Panc1 (cell line): Measurements from ENCODE around the gene OPA3. TPM values are rescaled to one million over a fixed set of nuclear protein-coding genes. Genes with fewer than 3 reads are reported as not detected.

ENCODE experiments used
- ATAC-seq: fragments of 200-7000 bp; cut with Tn5 transposase; 2 replicates; pipeline ENCODE4 v1.9.1; 2020; ENCODE audit warnings: mild to moderate bottlenecking, moderate library complexity
- BruUV-seq: library from RNA; stranded (reverse); fragments of 400-500 nt; replicated peaks from 2 replicates; lab custom pipeline; 2021; lab: Mats Ljungman, UMichigan
- CTCF ChIA-PET: fragments of 300-600 bp; sonication (Branson Sonifier 250); formaldehyde crosslinking; loops from one replicate; lab custom pipeline; 2022; ENCODE audit warnings: antibody characterized with exemption; lab: Charles Lee
- POLR2A ChIA-PET: fragments of 300-600 bp; sonication (Branson Sonifier 250); formaldehyde crosslinking; loops from one replicate; lab custom pipeline; 2022; ENCODE audit warnings: antibody characterized with exemption; lab: Charles Lee
- DNase-seq: peaks from one replicate; pipeline ENCODE4 v3.0.0-alpha.2; 2010; ENCODE audit warnings: low read depth, low spot score
- H3K27ac ChIP-seq: 2 replicates; pipeline ENCODE4 v1.5.1; 2011; ENCODE audit warnings: mild to moderate bottlenecking, low read length, inconsistent platforms
- H3K27me3 ChIP-seq: fragments of 200-500 bp; sonication (Bioruptor generic); 2 replicates; pipeline ENCODE4 v1.6.0; 2014; ENCODE audit warnings: low read length, inconsistent platforms; ENCODE audit not compliant: control insufficient read depth, insufficient read depth
- H3K36me3 ChIP-seq: fragments of 200-500 bp; sonication (Bioruptor generic); 2 replicates; pipeline ENCODE4 v1.5.1; 2014; ENCODE audit warnings: inconsistent platforms, mild to moderate bottlenecking, low read length, moderate library complexity; ENCODE audit not compliant: control insufficient read depth, insufficient read depth
- H3K4me1 ChIP-seq: 2 replicates; pipeline ENCODE4 v1.5.1; 2011; ENCODE audit warnings: inconsistent platforms, mild to moderate bottlenecking, low read length, moderate library complexity; ENCODE audit not compliant: control insufficient read depth, insufficient read depth
- H3K4me3 ChIP-seq, 2 experiments: 2 replicates each; pipeline ENCODE4 v1.5.1; 2011 to 2012; ENCODE audit warnings: low read depth in 2 of 2, low read length in 2 of 2, mild to moderate bottlenecking in 2 of 2, inconsistent platforms in 1 of 2, moderate library complexity in 1 of 2
- H3K9me3 ChIP-seq: fragments of 200-500 bp; sonication (Bioruptor generic); 2 replicates; pipeline ENCODE4 v1.5.1; 2014; ENCODE audit warnings: low read depth, mild to moderate bottlenecking, inconsistent platforms, low read length, moderate library complexity; ENCODE audit not compliant: control insufficient read depth, insufficient read depth
- POLR2AphosphoS5 ChIP-seq: IDR thresholded peaks from 2 replicates; pipeline ENCODE4 v1.6.1; 2012; ENCODE audit warnings: mild to moderate bottlenecking, low read depth, low read length, moderate library complexity
- SIN3A ChIP-seq: IDR thresholded peaks from 2 replicates; pipeline ENCODE4 v1.6.1; 2012; ENCODE audit warnings: low read depth, mild to moderate bottlenecking, low read length, moderate library complexity, borderline replicate concordance; ENCODE audit not compliant: insufficient read depth
- TCF7L2 ChIP-seq: IDR thresholded peaks from 2 replicates; pipeline ENCODE4 v1.6.1; 2011; ENCODE audit warnings: mild to moderate bottlenecking, low read depth, low read length, inconsistent platforms
- in situ Hi-C: cut with HindIII; loops from 2 replicates; pipeline ENCODE4 v1.10.0; 2016; ENCODE audit warnings: low sequenced_read_pairs, low pct_unique_long_range_greater_than_20kb
- intact Hi-C: fragments of 100-400 bp; cut with micrococcal nuclease; formaldehyde crosslinking; loops from one replicate; pipeline ENCODE4 v1.10.0; 2022; ENCODE audit not compliant: unreplicated experiment
- total RNA-seq: library from RNA; stranded (reverse); gene quantifications from one replicate; pipeline ENCODE4 v1.2.1, GENCODE V29; 2021; ENCODE audit not compliant: unreplicated experiment
- TF ChIP-seq, protein P1 (sequence below): fragments of 450-650 bp; IDR thresholded peaks from 2 replicates; pipeline ENCODE4 v1.5.1; 2017; ENCODE audit warnings: mild to moderate bottlenecking
- TF ChIP-seq, protein P2 (sequence below), 2 experiments: IDR thresholded peaks; 2 replicates each; pipeline ENCODE4 v1.6.1; 2011 to 2012; ENCODE audit warnings: low read depth in 2 of 2, control low read depth in 1 of 2, low read length in 1 of 2, mild to moderate bottlenecking in 1 of 2, moderate library complexity in 1 of 2; ENCODE audit not compliant: insufficient read depth in 1 of 2

The OPA3 gene
- total RNA-seq, 1 experiment from 2014 or later = 20.3 TPM

DNA sequence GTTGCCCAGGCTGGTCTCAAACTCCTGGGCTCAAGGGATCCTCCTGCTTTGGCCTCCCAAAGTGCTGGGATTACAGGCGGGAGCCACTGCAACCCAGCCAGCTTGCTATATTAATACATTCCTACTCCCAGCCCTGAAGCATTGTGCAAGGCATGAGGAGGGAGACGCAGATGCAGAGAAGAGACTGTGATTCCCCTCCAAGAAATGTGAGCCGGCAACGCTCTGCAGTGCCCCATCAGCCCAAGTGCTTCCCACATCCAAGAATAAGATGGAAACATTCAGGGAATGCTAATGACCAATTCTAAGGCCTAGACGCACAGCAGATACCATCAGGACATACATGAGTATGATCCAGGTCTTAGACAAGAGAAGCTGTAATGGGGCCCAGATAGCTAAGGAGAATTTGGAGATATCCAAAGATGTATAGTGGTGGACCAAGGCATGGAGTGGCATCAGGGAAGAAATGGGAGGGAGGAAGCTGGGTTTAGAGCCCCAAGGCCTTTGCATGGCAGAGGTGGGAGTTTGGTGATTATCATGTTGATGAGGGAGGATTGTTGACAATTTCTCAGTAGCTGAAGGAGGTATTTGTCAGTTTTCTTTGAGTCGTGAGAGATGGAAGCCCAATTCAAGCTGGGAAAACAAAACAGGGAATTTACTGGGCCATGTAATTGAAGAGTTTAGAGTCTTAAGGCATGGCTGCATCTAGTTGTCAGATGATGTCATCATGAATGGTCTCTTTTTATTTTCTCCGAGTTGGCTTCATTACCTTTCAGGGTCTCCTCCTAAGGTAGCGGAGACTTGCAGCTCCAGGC is 83.5 kb downstream of the OPA3 start:
- no peak for TF ChIP-seq POLR2AphosphoS5
- no peak for TF ChIP-seq TCF7L2
- TF ChIP-seq, protein P1, sequence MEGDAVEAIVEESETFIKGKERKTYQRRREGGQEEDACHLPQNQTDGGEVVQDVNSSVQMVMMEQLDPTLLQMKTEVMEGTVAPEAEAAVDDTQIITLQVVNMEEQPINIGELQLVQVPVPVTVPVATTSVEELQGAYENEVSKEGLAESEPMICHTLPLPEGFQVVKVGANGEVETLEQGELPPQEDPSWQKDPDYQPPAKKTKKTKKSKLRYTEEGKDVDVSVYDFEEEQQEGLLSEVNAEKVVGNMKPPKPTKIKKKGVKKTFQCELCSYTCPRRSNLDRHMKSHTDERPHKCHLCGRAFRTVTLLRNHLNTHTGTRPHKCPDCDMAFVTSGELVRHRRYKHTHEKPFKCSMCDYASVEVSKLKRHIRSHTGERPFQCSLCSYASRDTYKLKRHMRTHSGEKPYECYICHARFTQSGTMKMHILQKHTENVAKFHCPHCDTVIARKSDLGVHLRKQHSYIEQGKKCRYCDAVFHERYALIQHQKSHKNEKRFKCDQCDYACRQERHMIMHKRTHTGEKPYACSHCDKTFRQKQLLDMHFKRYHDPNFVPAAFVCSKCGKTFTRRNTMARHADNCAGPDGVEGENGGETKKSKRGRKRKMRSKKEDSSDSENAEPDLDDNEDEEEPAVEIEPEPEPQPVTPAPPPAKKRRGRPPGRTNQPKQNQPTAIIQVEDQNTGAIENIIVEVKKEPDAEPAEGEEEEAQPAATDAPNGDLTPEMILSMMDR = no peak
- no peak for TF ChIP-seq SIN3A
- TF ChIP-seq, protein P2, sequence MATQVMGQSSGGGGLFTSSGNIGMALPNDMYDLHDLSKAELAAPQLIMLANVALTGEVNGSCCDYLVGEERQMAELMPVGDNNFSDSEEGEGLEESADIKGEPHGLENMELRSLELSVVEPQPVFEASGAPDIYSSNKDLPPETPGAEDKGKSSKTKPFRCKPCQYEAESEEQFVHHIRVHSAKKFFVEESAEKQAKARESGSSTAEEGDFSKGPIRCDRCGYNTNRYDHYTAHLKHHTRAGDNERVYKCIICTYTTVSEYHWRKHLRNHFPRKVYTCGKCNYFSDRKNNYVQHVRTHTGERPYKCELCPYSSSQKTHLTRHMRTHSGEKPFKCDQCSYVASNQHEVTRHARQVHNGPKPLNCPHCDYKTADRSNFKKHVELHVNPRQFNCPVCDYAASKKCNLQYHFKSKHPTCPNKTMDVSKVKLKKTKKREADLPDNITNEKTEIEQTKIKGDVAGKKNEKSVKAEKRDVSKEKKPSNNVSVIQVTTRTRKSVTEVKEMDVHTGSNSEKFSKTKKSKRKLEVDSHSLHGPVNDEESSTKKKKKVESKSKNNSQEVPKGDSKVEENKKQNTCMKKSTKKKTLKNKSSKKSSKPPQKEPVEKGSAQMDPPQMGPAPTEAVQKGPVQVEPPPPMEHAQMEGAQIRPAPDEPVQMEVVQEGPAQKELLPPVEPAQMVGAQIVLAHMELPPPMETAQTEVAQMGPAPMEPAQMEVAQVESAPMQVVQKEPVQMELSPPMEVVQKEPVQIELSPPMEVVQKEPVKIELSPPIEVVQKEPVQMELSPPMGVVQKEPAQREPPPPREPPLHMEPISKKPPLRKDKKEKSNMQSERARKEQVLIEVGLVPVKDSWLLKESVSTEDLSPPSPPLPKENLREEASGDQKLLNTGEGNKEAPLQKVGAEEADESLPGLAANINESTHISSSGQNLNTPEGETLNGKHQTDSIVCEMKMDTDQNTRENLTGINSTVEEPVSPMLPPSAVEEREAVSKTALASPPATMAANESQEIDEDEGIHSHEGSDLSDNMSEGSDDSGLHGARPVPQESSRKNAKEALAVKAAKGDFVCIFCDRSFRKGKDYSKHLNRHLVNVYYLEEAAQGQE (IDR thresholded peaks at IDR 0.05; ENCODE audit: insufficient read depth in 1 of 2, low read depth in 2 of 2, low read length in 1 of 2) = no peak
- Histone ChIP-seq H3K4me1 (peaks cover under 1% of the 10 kb centered on the region; the same call in 1 of the 2 replicates), H3K27ac (no peak overlapping the region), H3K36me3 (no peaks in the 10 kb centered on the region), H3K4me3 (no peak overlapping the region), H3K9me3 (no peaks in the 10 kb centered on the region), H3K27me3 (no peaks in the 10 kb centered on the region)
- in situ Hi-C loops = no loop called here
- ChIA-PET CTCF (no interaction called here), POLR2A (no interaction called here)
- intact Hi-C loops = no loop called here
- DNase-seq (no peak), ATAC-seq (no peak)
- BruUV-seq = no TSS peak

DNA sequence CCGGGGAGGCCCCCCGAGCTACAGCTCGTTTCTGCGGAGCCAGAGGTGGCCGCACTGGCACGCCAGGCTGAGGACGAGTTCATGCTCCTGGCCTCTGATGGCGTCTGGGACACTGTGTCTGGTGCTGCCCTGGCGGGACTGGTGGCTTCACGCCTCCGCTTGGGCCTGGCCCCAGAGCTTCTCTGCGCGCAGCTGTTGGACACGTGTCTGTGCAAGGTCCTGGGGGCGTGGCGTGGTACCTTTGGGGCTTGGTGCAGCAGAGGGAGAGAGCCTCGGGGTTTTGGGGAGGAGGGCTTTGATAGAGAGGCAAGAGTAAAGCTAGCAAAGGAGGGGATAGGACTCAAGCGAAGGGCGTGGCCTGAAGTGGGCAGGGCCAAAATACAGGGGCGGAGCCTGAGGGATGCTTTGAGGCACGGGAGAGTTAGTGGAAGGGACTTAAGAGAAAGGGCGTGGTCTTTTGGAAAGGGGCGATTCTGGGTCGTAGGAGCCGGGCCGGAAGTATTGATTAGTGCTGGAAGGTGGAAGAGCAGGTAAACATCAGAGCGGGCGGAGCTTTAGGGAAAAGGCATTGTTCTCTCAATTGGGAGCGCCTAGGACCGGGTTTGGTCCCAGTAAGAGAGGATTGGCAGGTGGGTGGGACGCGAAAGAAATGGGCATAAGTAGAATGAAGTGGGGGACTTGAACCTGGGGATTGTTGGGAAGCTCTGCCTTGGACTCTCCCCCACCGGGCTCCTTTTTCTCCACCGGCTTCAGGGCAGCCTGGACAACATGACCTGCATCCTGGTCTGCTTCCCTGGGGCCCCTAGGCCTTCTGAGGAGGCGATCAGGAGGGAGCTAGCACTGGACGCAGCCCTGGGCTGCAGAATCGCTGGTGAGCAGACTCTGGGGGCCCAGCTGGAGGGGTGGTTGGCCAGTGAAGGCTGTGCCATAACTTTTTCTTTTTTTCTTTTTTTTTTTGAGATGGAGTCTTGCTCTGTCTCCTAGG is 85.1 kb downstream of the OPA3 start:
- CTCF ChIA-PET = no interaction called here
- H3K9me3 ChIP-seq = no peaks in the 10 kb centered on the region
- no peak overlapping the region for H3K27ac ChIP-seq
- in situ Hi-C loops = no loop called here
- intact Hi-C loops = no loop called here
- H3K27me3 ChIP-seq = no peaks in the 10 kb centered on the region
- ATAC-seq (no peak), DNase-seq (no peak)
- no peak for TF ChIP-seq TCF7L2
- TF ChIP-seq, protein P1 = no peak
- TF ChIP-seq, protein P2 (IDR thresholded peaks at IDR 0.05; ENCODE audit: insufficient read depth in 1 of 2, low read depth in 2 of 2, low read length in 1 of 2) = no peak
- TF ChIP-seq SIN3A = no peak
- no peak for TF ChIP-seq POLR2AphosphoS5
- POLR2A ChIA-PET = no interaction called here
- peaks cover 3% of the 10 kb centered on the region; the same call in 1 of the 2 replicates for H3K4me1 ChIP-seq
- H3K36me3 ChIP-seq = no peaks in the 10 kb centered on the region
- no peak overlapping the region for H3K4me3 ChIP-seq
- no TSS peak for BruUV-seq
